DND-41 (cell line): Measurements from ENCODE around the gene EEF1AKMT2.
A peak's percentile ranks its signal among the peaks of the same experiment; 100 is the strongest.

Experiments used
- CTCF ChIP-seq: IDR thresholded peaks from 2 replicates; pipeline ENCODE4 v1.5.1; 2012; ENCODE audit warnings: borderline replicate concordance, low read length, moderate library complexity, mild to moderate bottlenecking; ENCODE audit not compliant: poor library complexity, severe bottlenecking; ENCODE audit errors: extremely low read depth
- EZH2 ChIP-seq: IDR thresholded peaks from 3 replicates; pipeline ENCODE4 v1.6.1; 2012; ENCODE audit warnings: borderline replicate concordance, low read depth, mild to moderate bottlenecking, moderate library complexity, low read length, inconsistent platforms; ENCODE audit not compliant: severe bottlenecking

GRCh38 chr10:124745673-124746072 is 46.0 kb downstream of the EEF1AKMT2 start:
- peak; percentile 59 for TF ChIP-seq CTCF
- no peak for TF ChIP-seq EZH2
